Measurements from ENCODE around the gene DNAAF5. TPM values are rescaled to one million over a fixed set of nuclear protein-coding genes. Genes with fewer than 3 reads are reported as not detected.

Gene DNAAF5
- total and polyA plus RNA-seq, 8 donors: 6.7 to 210 (median 22.4) TPM

DNA sequence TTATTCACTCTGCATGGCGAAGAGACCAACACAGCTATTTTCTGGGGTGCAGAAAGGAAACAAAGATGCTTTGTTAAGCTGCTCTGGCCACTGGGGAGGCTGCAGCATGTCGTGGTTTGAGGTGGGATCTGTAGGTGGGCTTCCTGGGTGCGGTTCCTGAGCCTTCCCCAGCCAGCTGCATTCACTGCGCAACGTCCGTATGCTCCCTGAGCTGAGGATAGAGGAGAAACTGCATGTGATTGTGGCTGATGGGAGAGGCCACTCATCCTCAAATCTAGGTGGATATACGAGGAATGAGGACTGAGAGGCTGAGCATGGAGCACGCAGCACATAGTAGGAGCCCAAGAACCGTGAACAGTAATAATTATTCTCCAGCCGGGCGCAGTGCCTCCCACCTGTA, 9.9 kb upstream of the DNAAF5 start:
- H3K9me3 ChIP-seq: no peaks in the 10 kb centered on the region
- H3K4me1 ChIP-seq: peaks cover 6 to 11% (median 8%) of the 10 kb centered on the region in 4 donors
- no peaks in the 10 kb centered on the region for H3K36me3 ChIP-seq
- DNase-seq: no peak
- peaks cover 0 to 14% (median 5%) of the 10 kb centered on the region in 3 donors for H3K27me3 ChIP-seq
- TF ChIP-seq POLR2A (IDR thresholded peaks at IDR 0.05) (no peak), EP300 (IDR thresholded peaks at IDR 0.05) (no peak), POLR2AphosphoS5 (IDR thresholded peaks at IDR 0.05) (no peak), CTCF (IDR thresholded peaks at IDR 0.05) (no peak)
- WGBS, 5 donors: 83 to 91% (median 88%) methylated on average over 11 of the region's 11 CpGs
- H3K4me3 ChIP-seq: no peak overlapping the region
- intact Hi-C loops (cut with DNase I; ENCODE audit: low total_unique reads): no loop called here
- no peak overlapping the region for H3K27ac ChIP-seq

GRCh38 chr7:721619-722248, 4.8 kb upstream of the DNAAF5 start:
- Histone ChIP-seq H3K27me3 (no peaks in the 10 kb centered on the region), H3K4me3 (no peak overlapping the region), H3K9me3 (no peaks in the 10 kb centered on the region), H3K36me3 (peaks cover 0 to 4% (median 0%) of the 10 kb centered on the region in 4 donors), H3K27ac (no peak overlapping the region), H3K4me1 (peaks cover 5 to 15% (median 14%) of the 10 kb centered on the region in 4 donors)
- 95 to 99% (median 96%) methylated on average over 5 of the region's 5 CpGs for whole genome bisulfite sequencing, 5 donors
- intact Hi-C loops (cut with DNase I; ENCODE audit: low total_unique reads): no loop called here
- DNase-seq: no peak
- TF ChIP-seq POLR2A (IDR thresholded peaks at IDR 0.05) (no peak), EP300 (IDR thresholded peaks at IDR 0.05) (no peak), CTCF (IDR thresholded peaks at IDR 0.05) (no peak), POLR2AphosphoS5 (IDR thresholded peaks at IDR 0.05) (no peak)

DNA sequence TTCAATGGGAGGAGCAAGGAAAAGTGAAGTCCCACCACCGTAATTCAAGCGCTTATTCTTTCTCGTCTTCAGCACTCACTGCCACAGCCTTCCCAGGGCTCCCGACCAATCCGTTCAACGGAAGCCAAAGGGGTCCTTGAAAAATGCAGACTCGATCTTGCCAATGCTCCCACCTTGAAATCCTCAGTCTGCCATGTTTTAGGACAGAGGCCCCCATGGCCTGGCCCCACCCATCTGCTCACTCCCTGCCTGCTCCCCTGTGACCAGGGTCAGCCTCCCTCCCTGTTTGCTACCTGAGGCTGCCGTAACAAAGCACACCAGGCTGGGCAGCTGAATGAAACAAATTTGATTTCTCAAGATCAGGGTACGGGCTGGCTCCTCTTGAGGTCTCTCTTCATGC, 3.0 kb upstream of the DNAAF5 start:
- intact Hi-C loops (cut with DNase I; ENCODE audit: low total_unique reads): no loop called here
- 89 to 98% (median 97%) methylated on average over 9 of the region's 9 CpGs for WGBS, 5 donors
- Histone ChIP-seq H3K4me1 (peaks cover 15 to 30% (median 27%) of the 10 kb centered on the region in 4 donors), H3K4me3 (no peak overlapping the region), H3K27ac (no peak overlapping the region), H3K27me3 (no peaks in the 10 kb centered on the region), H3K9me3 (no peaks in the 10 kb centered on the region), H3K36me3 (peaks cover 0 to 4% (median under 1%) of the 10 kb centered on the region in 4 donors)
- TF ChIP-seq POLR2AphosphoS5 (IDR thresholded peaks at IDR 0.05) (no peak), EP300 (IDR thresholded peaks at IDR 0.05) (no peak), CTCF (IDR thresholded peaks at IDR 0.05) (no peak), POLR2A (IDR thresholded peaks at IDR 0.05) (no peak)
- DNase-seq: no peak

GRCh38 chr7:724298-724697, 2.2 kb upstream of the DNAAF5 start:
- H3K4me1 ChIP-seq: peaks cover 15 to 37% (median 32%) of the 10 kb centered on the region in 4 donors
- no peaks in the 10 kb centered on the region for H3K9me3 ChIP-seq
- H3K36me3 ChIP-seq: peaks cover 0 to 9% (median 4%) of the 10 kb centered on the region in 4 donors
- no peak overlapping the region for H3K4me3 ChIP-seq
- no peak overlapping the region for H3K27ac ChIP-seq
- H3K27me3 ChIP-seq: no peaks in the 10 kb centered on the region
- TF ChIP-seq POLR2AphosphoS5 (IDR thresholded peaks at IDR 0.05) (no peak), POLR2A (IDR thresholded peaks at IDR 0.05) (no peak), EP300 (IDR thresholded peaks at IDR 0.05) (no peak), CTCF (IDR thresholded peaks at IDR 0.05) (no peak)
- DNase-seq: no peak
- WGBS, 5 donors: 92 to 99% (median 94%) methylated on average over 7 of the region's 7 CpGs
- intact Hi-C loops (cut with DNase I; ENCODE audit: low total_unique reads): no loop called here
